ENCODE measurements around the gene SLC6A6.
"Not testable (repeated sequence)": the region's sequence is repeated elsewhere in the genome, so short reads cannot be mapped to it uniquely, and the experiment has no call there.

SLC6A6 gene

GRCh38 chr3:14406766-14407165 is 4.4 kb downstream of the SLC6A6 start:
- Histone ChIP-seq H3K23ac (ENCODE audit: low read length) (no peak overlapping the region), H3K4me2 (ENCODE audit: low read length) (no peak overlapping the region), H3K18ac (ENCODE audit: low read length) (no peak overlapping the region), H2BK5ac (ENCODE audit: low read length) (no peak overlapping the region), H2BK120ac (ENCODE audit: low read depth, low read length) (no peak overlapping the region), H3K27ac (ENCODE audit: low read depth, low read length) (no peak overlapping the region), H3K9ac (ENCODE audit: low read length) (no peak overlapping the region), H3K27me3 (ENCODE audit: insufficient read depth, low read length, poor library complexity) (no peaks in the 10 kb centered on the region), H3K4ac (ENCODE audit: low read depth, low read length) (no peak overlapping the region), H3K4me1 (ENCODE audit: control insufficient read depth, low read depth, low read length) (peaks cover 9% of the 10 kb centered on the region), H3K4me3 (ENCODE audit: low read length) (no peak overlapping the region), H3K79me2 (ENCODE audit: control insufficient read depth, insufficient read depth, low read length) (peaks cover 75% of the 10 kb centered on the region), H4K5ac (ENCODE audit: low read length) (no peak overlapping the region), H2BK15ac (replicated peaks; ENCODE audit: low read depth) (no peak overlapping the region), H3K56ac (ENCODE audit: low read length) (no peak overlapping the region), H2AK5ac (ENCODE audit: low read length) (no peak overlapping the region), H4K8ac (ENCODE audit: low read depth, low read length) (no peak overlapping the region), H3K79me1 (ENCODE audit: low read length) (peaks cover 21% of the 10 kb centered on the region), H3K36me3 (ENCODE audit: control insufficient read depth, insufficient read depth, low read length) (no peaks in the 10 kb centered on the region)
- WGBS (ENCODE audit: extremely low coverage, insufficient coverage, low lambda C conversion rate): no CpG with 5 or more reads among the region's 3 CpGs
- DNase-seq: no peak

DNA sequence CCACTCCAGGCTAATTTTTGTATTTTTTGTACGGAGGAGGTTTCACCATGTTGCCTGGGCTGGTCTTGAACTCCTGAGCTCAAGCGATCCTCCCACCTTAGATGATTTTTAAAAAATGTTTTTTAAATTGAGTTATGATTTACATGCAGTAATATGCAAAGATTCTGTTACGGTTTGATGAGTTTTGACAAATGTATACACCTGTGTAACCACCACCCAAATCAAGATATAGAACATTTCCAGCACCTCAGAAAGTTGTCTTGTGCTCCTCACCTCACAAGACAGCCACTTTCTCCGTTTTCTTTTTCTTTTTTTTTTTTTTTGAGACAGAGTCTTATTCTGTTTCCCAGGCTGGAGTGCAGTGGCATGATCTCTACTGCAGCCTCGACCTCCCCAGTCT is 4.8 kb downstream of the SLC6A6 start:
- Histone ChIP-seq H3K27me3 (ENCODE audit: insufficient read depth, low read length, poor library complexity) (no peaks in the 10 kb centered on the region), H3K36me3 (ENCODE audit: control insufficient read depth, insufficient read depth, low read length) (no peaks in the 10 kb centered on the region), H3K56ac (ENCODE audit: low read length) (no peak overlapping the region), H4K8ac (ENCODE audit: low read depth, low read length) (no peak overlapping the region), H2BK15ac (replicated peaks; ENCODE audit: low read depth) (no peak overlapping the region), H3K4me3 (ENCODE audit: low read length) (no peak overlapping the region), H2BK120ac (ENCODE audit: low read depth, low read length) (no peak overlapping the region), H2BK5ac (ENCODE audit: low read length) (no peak overlapping the region), H3K79me2 (ENCODE audit: control insufficient read depth, insufficient read depth, low read length) (peaks cover 75% of the 10 kb centered on the region), H3K23ac (ENCODE audit: low read length) (no peak overlapping the region), H3K79me1 (ENCODE audit: low read length) (peaks cover 21% of the 10 kb centered on the region), H2AK5ac (ENCODE audit: low read length) (no peak overlapping the region), H3K18ac (ENCODE audit: low read length) (no peak overlapping the region), H3K4ac (ENCODE audit: low read depth, low read length) (no peak overlapping the region), H3K4me2 (ENCODE audit: low read length) (no peak overlapping the region), H3K27ac (ENCODE audit: low read depth, low read length) (no peak overlapping the region), H3K4me1 (ENCODE audit: control insufficient read depth, low read depth, low read length) (peaks cover 9% of the 10 kb centered on the region), H4K5ac (ENCODE audit: low read length) (no peak overlapping the region), H3K9ac (ENCODE audit: low read length) (no peak overlapping the region)
- WGBS (ENCODE audit: extremely low coverage, insufficient coverage, low lambda C conversion rate): no CpG with 5 or more reads among the region's 5 CpGs
- DNase-seq: no peak

GRCh38 chr3:14409779-14410063 is 7.3 kb downstream of the SLC6A6 start:
- not testable (repeated sequence) for H3K56ac ChIP-seq (ENCODE audit: low read length); H2BK15ac ChIP-seq (replicated peaks; ENCODE audit: low read depth); H3K18ac ChIP-seq (ENCODE audit: low read length); H2BK120ac ChIP-seq (ENCODE audit: low read depth, low read length); H2AK5ac ChIP-seq (ENCODE audit: low read length); H3K27me3 ChIP-seq (ENCODE audit: insufficient read depth, low read length, poor library complexity); H3K36me3 ChIP-seq (ENCODE audit: control insufficient read depth, insufficient read depth, low read length); H3K4me1 ChIP-seq (ENCODE audit: control insufficient read depth, low read depth, low read length); H4K8ac ChIP-seq (ENCODE audit: low read depth, low read length); H3K9ac ChIP-seq (ENCODE audit: low read length); H3K4ac ChIP-seq (ENCODE audit: low read depth, low read length); H3K4me2 ChIP-seq (ENCODE audit: low read length); H2BK5ac ChIP-seq (ENCODE audit: low read length); H3K23ac ChIP-seq (ENCODE audit: low read length); H3K27ac ChIP-seq (ENCODE audit: low read depth, low read length); H4K5ac ChIP-seq (ENCODE audit: low read length); DNase-seq; H3K4me3 ChIP-seq (ENCODE audit: low read length)
- WGBS (ENCODE audit: extremely low coverage, insufficient coverage, low lambda C conversion rate): no CpG with 5 or more reads among the region's 6 CpGs
- H3K79me2 ChIP-seq (ENCODE audit: control insufficient read depth, insufficient read depth, low read length): peaks cover 62% of the 10 kb centered on the region
- peaks cover 16% of the 10 kb centered on the region for H3K79me1 ChIP-seq (ENCODE audit: low read length)

DNA sequence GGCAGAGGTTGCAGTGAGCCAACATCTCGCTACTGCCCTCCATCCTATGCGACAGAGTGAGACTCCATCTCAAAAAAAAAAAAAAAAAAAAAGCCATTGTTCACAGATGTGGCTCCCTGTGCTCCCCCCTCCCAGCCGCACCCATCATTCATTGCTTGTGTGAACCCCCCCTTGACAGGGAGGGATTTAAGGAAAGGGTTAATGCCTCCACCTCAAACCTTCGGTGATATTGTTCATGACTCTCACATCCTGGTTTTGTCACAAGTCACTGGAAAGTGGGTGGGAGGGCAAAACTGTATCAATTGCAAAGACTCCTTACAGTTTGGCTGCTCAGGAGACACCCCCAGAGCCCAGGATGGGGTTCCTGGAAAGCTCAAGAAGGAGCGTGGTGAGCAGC is 7.7 kb downstream of the SLC6A6 start:
- no peak overlapping the region for H3K18ac ChIP-seq (ENCODE audit: low read length)
- H3K4me2 ChIP-seq (ENCODE audit: low read length): no peak overlapping the region
- no peaks in the 10 kb centered on the region for H3K36me3 ChIP-seq (ENCODE audit: control insufficient read depth, insufficient read depth, low read length)
- H2BK5ac ChIP-seq (ENCODE audit: low read length): no peak overlapping the region
- H3K79me2 ChIP-seq (ENCODE audit: control insufficient read depth, insufficient read depth, low read length): peaks cover 62% of the 10 kb centered on the region
- DNase-seq: no peak
- H3K79me1 ChIP-seq (ENCODE audit: low read length): peaks cover 19% of the 10 kb centered on the region
- peak overlapping the region; percentile 34 for H3K27ac ChIP-seq (ENCODE audit: low read depth, low read length)
- WGBS (ENCODE audit: extremely low coverage, insufficient coverage, low lambda C conversion rate): no CpG with 5 or more reads among the region's 5 CpGs
- H3K4ac ChIP-seq (ENCODE audit: low read depth, low read length): no peak overlapping the region
- no peak overlapping the region for H2BK15ac ChIP-seq (replicated peaks; ENCODE audit: low read depth)
- H4K8ac ChIP-seq (ENCODE audit: low read depth, low read length): no peak overlapping the region
- no peak overlapping the region for H3K56ac ChIP-seq (ENCODE audit: low read length)
- no peak overlapping the region for H3K23ac ChIP-seq (ENCODE audit: low read length)
- no peak overlapping the region for H4K5ac ChIP-seq (ENCODE audit: low read length)
- no peak overlapping the region for H3K9ac ChIP-seq (ENCODE audit: low read length)
- H3K27me3 ChIP-seq (ENCODE audit: insufficient read depth, low read length, poor library complexity): no peaks in the 10 kb centered on the region
- no peak overlapping the region for H2BK120ac ChIP-seq (ENCODE audit: low read depth, low read length)
- peaks cover 9% of the 10 kb centered on the region for H3K4me1 ChIP-seq (ENCODE audit: control insufficient read depth, low read depth, low read length)
- no peak overlapping the region for H2AK5ac ChIP-seq (ENCODE audit: low read length)
- H3K4me3 ChIP-seq (ENCODE audit: low read length): no peak overlapping the region

DNA sequence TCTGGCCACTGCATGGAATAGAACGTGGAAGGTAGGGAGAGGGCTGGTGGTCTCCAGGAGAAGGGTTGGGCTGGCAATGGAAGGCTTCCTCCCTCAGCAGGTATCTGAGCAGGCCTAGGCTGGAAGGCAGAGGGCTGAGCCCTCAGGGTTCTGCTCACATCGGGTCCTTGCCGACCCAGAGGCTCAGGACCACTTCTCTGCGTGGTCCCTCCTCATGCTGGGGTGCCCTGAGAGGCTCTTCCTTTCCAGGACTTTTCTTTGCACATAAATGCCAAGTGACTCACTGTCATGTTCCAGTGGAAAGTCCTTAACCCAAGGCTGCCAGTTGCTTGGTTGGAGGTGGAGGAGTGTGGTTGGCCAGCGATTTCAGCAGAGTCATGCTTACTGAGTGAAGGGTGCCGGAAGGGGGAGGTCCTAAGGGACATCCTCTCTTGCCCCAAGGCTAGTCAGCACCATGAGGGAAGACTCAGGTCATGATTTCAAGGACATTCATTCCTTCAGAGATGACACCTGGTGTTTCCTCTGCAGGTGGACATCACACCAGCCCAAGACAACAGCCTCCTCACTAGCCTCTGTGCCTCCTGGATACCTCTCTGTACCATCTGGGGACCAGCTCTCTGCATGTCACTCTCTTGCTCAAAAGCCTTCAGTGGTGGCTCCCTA is 8.2 kb downstream of the SLC6A6 start:
- Histone ChIP-seq H3K23ac (ENCODE audit: low read length) (no peak overlapping the region), H3K9ac (ENCODE audit: low read length) (no peak overlapping the region), H3K4ac (ENCODE audit: low read depth, low read length) (no peak overlapping the region), H3K4me1 (ENCODE audit: control insufficient read depth, low read depth, low read length) (peaks cover 6% of the 10 kb centered on the region), H3K27me3 (ENCODE audit: insufficient read depth, low read length, poor library complexity) (no peaks in the 10 kb centered on the region), H4K8ac (ENCODE audit: low read depth, low read length) (no peak overlapping the region), H3K27ac (ENCODE audit: low read depth, low read length) (peak overlapping the region; percentile 34), H2AK5ac (ENCODE audit: low read length) (no peak overlapping the region), H2BK5ac (ENCODE audit: low read length) (no peak overlapping the region), H3K56ac (ENCODE audit: low read length) (no peak overlapping the region), H3K4me2 (ENCODE audit: low read length) (no peak overlapping the region), H3K36me3 (ENCODE audit: control insufficient read depth, insufficient read depth, low read length) (no peaks in the 10 kb centered on the region), H3K79me2 (ENCODE audit: control insufficient read depth, insufficient read depth, low read length) (peaks cover 58% of the 10 kb centered on the region), H3K4me3 (ENCODE audit: low read length) (no peak overlapping the region), H3K79me1 (ENCODE audit: low read length) (peaks cover 20% of the 10 kb centered on the region), H4K5ac (ENCODE audit: low read length) (no peak overlapping the region), H3K18ac (ENCODE audit: low read length) (no peak overlapping the region), H2BK120ac (ENCODE audit: low read depth, low read length) (no peak overlapping the region), H2BK15ac (replicated peaks; ENCODE audit: low read depth) (no peak overlapping the region)
- peak; percentile 82 for DNase-seq
- no CpG with 5 or more reads among the region's 6 CpGs for WGBS (ENCODE audit: extremely low coverage, insufficient coverage, low lambda C conversion rate)

DNA sequence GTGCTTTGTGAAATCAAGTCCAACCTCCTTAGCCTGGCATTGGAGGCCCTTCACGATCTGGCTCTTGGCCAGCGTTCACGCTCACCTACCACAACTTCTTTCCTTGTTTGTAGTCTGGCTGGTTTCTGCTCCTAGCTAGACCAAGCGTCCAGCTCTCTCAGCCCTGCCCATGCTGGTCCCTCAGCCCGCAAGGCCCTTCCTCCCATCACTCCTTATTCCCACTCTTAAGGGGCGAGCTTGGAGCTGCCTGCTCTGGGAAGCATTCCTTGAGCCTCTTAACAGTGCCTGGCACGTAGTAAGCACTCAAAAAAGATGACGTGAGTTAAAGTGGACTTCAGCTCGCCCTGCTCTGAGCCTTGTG is 8.7 kb downstream of the SLC6A6 start:
- H3K4me2 ChIP-seq (ENCODE audit: low read length): no peak overlapping the region
- no peak overlapping the region for H2AK5ac ChIP-seq (ENCODE audit: low read length)
- H3K56ac ChIP-seq (ENCODE audit: low read length): no peak overlapping the region
- DNase-seq: no peak
- no peak overlapping the region for H3K4ac ChIP-seq (ENCODE audit: low read depth, low read length)
- no peak overlapping the region for H4K8ac ChIP-seq (ENCODE audit: low read depth, low read length)
- no peak overlapping the region for H3K9ac ChIP-seq (ENCODE audit: low read length)
- no peak overlapping the region for H3K4me3 ChIP-seq (ENCODE audit: low read length)
- no peak overlapping the region for H3K23ac ChIP-seq (ENCODE audit: low read length)
- H3K18ac ChIP-seq (ENCODE audit: low read length): no peak overlapping the region
- no peak overlapping the region for H2BK120ac ChIP-seq (ENCODE audit: low read depth, low read length)
- no peaks in the 10 kb centered on the region for H3K36me3 ChIP-seq (ENCODE audit: control insufficient read depth, insufficient read depth, low read length)
- H3K79me1 ChIP-seq (ENCODE audit: low read length): peaks cover 25% of the 10 kb centered on the region
- peaks cover 58% of the 10 kb centered on the region for H3K79me2 ChIP-seq (ENCODE audit: control insufficient read depth, insufficient read depth, low read length)
- H3K27ac ChIP-seq (ENCODE audit: low read depth, low read length): no peak overlapping the region
- no CpG with 5 or more reads among the region's 9 CpGs for WGBS (ENCODE audit: extremely low coverage, insufficient coverage, low lambda C conversion rate)
- no peaks in the 10 kb centered on the region for H3K27me3 ChIP-seq (ENCODE audit: insufficient read depth, low read length, poor library complexity)
- no peak overlapping the region for H2BK15ac ChIP-seq (replicated peaks; ENCODE audit: low read depth)
- no peak overlapping the region for H2BK5ac ChIP-seq (ENCODE audit: low read length)
- H3K4me1 ChIP-seq (ENCODE audit: control insufficient read depth, low read depth, low read length): peaks cover 3% of the 10 kb centered on the region
- no peak overlapping the region for H4K5ac ChIP-seq (ENCODE audit: low read length)
